Fibroblast of mammary gland (primary cell): ENCODE results near the gene PLEKHO1.
A peak's percentile ranks its signal among the peaks of the same experiment; 100 is the strongest.

ENCODE experiments used
- DNase-seq: peaks from one replicate; pipeline ENCODE4 v3.0.0-alpha.2; 2010; ENCODE audit warnings: low read depth
- H3K4me3 ChIP-seq: 2 replicates; pipeline ENCODE4 v1.5.1; 2011; ENCODE audit warnings: low read depth, mild to moderate bottlenecking, low read length, moderate library complexity; ENCODE audit not compliant: control insufficient read depth
- CTCF ChIP-seq: conservative IDR thresholded peaks from 2 replicates; pipeline ENCODE4 v1.5.1; 2011; ENCODE audit warnings: low read depth, low read length, inconsistent platforms; ENCODE audit not compliant: control insufficient read depth, insufficient read depth

Gene PLEKHO1

GRCh38 chr1:150115121-150115520 is 34.6 kb upstream of the PLEKHO1 start:
- DNase-seq: no peak
- TF ChIP-seq CTCF: no peak
- no peak overlapping the region for H3K4me3 ChIP-seq

GRCh38 chr1:150118716-150119115 is 31.0 kb upstream of the PLEKHO1 start:
- no peak for TF ChIP-seq CTCF
- no peak for DNase-seq
- H3K4me3 ChIP-seq: no peak overlapping the region

GRCh38 chr1:150121236-150121862 is 28.4 kb upstream of the PLEKHO1 start:
- DNase-seq: no peak
- H3K4me3 ChIP-seq: no peak overlapping the region
- TF ChIP-seq CTCF: no peak

GRCh38 chr1:150126811-150127210 is 22.9 kb upstream of the PLEKHO1 start:
- no peak overlapping the region for H3K4me3 ChIP-seq
- no peak for TF ChIP-seq CTCF
- no peak for DNase-seq

GRCh38 chr1:150127464-150127863 is 22.3 kb upstream of the PLEKHO1 start:
- no peak for DNase-seq
- H3K4me3 ChIP-seq: no peak overlapping the region
- no peak for TF ChIP-seq CTCF

- DNase-seq: peak; percentile 40
- TF ChIP-seq CTCF: no peak
Observed at GRCh38 chr1:150127868-150128267, 21.8 kb upstream of the PLEKHO1 start.

GRCh38 chr1:150132372-150132771 is 17.3 kb upstream of the PLEKHO1 start:
- no peak overlapping the region for H3K4me3 ChIP-seq
- TF ChIP-seq CTCF: no peak
- DNase-seq: no peak

More at GRCh38 chr1:150127868-150128267, 21.8 kb upstream of the PLEKHO1 start:
- no peak overlapping the region for H3K4me3 ChIP-seq
